ENCODE results near the gene ZNF536.
"Not testable (repeated sequence)": the region's sequence is repeated elsewhere in the genome, so short reads cannot be mapped to it uniquely, and the experiment has no call there.

The ZNF536 gene

GRCh38 chr19:30448386-30449077 lies 76.3 kb downstream of the ZNF536 start:
- DNase-seq, result no peak

- DNase-seq, result no peak
Observed at GRCh38 chr19:30449078-30449590, 77.0 kb downstream of the ZNF536 start.

GRCh38 chr19:30449673-30450072 lies 77.5 kb downstream of the ZNF536 start:
- no peak for DNase-seq

- DNase-seq, result peak in 1 of 3 experiments; percentile 3
Observed at GRCh38 chr19:30450100-30450499, 77.9 kb downstream of the ZNF536 start.

GRCh38 chr19:30450835-30451321 lies 78.7 kb downstream of the ZNF536 start:
- no peak for DNase-seq

GRCh38 chr19:30452931-30453330 lies 80.7 kb downstream of the ZNF536 start:
- DNase-seq, result no peak

- no peak for DNase-seq
Observed at GRCh38 chr19:30453743-30454142, 81.6 kb downstream of the ZNF536 start.

GRCh38 chr19:30455881-30456280 lies 83.7 kb downstream of the ZNF536 start:
- no peak for DNase-seq

- no peak for DNase-seq
Observed at GRCh38 chr19:30457484-30457883, 85.3 kb downstream of the ZNF536 start.

- DNase-seq, result no peak
Observed at GRCh38 chr19:30459859-30460258, 87.7 kb downstream of the ZNF536 start.

- no peak for DNase-seq
Observed at GRCh38 chr19:30464162-30464561, 92.0 kb downstream of the ZNF536 start.

GRCh38 chr19:30466598-30466997 lies 94.4 kb downstream of the ZNF536 start:
- not testable (repeated sequence) for DNase-seq

- no peak for DNase-seq
Observed at GRCh38 chr19:30467239-30467638, 95.1 kb downstream of the ZNF536 start.

GRCh38 chr19:30469774-30470173 lies 97.6 kb downstream of the ZNF536 start:
- DNase-seq, result no peak

GRCh38 chr19:30471441-30471840 lies 99.3 kb downstream of the ZNF536 start:
- no peak for DNase-seq

GRCh38 chr19:30473334-30473867 lies 101.2 kb downstream of the ZNF536 start:
- DNase-seq, result no peak

- DNase-seq, result no peak
Observed at GRCh38 chr19:30476997-30477396, 104.8 kb downstream of the ZNF536 start.

- no peak for DNase-seq
Observed at GRCh38 chr19:30479231-30479630, 107.0 kb downstream of the ZNF536 start.

- DNase-seq, result no peak
Observed at GRCh38 chr19:30480097-30480496, 107.9 kb downstream of the ZNF536 start.

GRCh38 chr19:30481063-30481462 lies 108.9 kb downstream of the ZNF536 start:
- DNase-seq, result no peak

GRCh38 chr19:30481823-30482222 lies 109.6 kb downstream of the ZNF536 start:
- no peak for DNase-seq

- no peak for DNase-seq
Observed at GRCh38 chr19:30482956-30483355, 110.8 kb downstream of the ZNF536 start.

- not testable (repeated sequence) for DNase-seq
Observed at GRCh38 chr19:30486250-30486649, 114.1 kb downstream of the ZNF536 start.

GRCh38 chr19:30487178-30487577 lies 115.0 kb downstream of the ZNF536 start:
- no peak for DNase-seq

- no peak for DNase-seq
Observed at GRCh38 chr19:30488191-30488590, 116.0 kb downstream of the ZNF536 start.
